HG02943 (cell line): ENCODE results near the gene AVP.

Experiments used
- ATAC-seq: cut with Tn5 transposase; IDR thresholded peaks from one replicate; pipeline ENCODE4 v1.9.1; 2021; ENCODE audit warnings: mild to moderate bottlenecking, low read depth, moderate library complexity; ENCODE audit not compliant: unreplicated experiment

AVP gene

DNA sequence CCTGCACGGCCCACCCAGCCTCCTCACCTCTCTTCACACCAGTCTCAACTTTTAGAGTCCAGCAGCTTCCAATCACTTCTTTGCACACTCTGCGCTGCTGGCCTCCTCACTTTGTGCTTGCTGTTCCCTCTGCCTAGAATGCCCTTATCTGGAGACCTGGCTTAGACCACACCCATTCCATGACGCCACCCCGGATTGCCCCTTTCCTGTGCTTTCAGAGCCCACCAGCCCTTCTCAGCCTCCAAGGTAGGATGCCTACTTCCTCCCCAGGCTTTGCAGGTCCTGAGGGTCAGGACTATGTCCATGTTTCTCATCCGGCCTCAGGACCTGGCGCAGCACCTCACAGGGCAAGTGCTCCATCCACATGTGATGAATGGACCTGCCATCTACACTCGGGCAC lies 27.0 kb upstream of the AVP start:
- ATAC-seq: no peak

GRCh38 chr20:3109350-3110302 lies 25.1 kb upstream of the AVP start:
- ATAC-seq: no peak

- no peak for ATAC-seq
Observed at GRCh38 chr20:3107464-3108025, 23.0 kb upstream of the AVP start.

- ATAC-seq: no peak
Observed at GRCh38 chr20:3106658-3107463, 22.3 kb upstream of the AVP start.

DNA sequence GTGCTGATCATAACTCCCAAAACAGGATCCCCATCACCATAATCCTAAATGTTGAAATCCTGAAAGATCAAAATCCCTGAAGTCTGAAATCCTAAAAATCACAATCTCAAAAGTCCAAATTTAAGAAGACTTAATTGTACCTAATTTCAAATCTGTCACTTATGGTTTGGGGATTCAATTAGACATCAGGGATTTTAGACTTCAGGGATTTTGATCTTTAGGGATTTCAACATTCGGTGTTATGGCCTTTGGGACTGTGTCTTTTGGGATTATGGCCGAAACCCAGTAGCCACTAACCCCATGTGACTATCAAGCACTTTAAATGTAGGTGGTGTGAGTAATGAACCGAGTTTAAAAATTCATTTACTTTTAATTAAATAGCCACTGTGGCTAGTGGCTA lies 21.7 kb upstream of the AVP start:
- ATAC-seq: no peak

DNA sequence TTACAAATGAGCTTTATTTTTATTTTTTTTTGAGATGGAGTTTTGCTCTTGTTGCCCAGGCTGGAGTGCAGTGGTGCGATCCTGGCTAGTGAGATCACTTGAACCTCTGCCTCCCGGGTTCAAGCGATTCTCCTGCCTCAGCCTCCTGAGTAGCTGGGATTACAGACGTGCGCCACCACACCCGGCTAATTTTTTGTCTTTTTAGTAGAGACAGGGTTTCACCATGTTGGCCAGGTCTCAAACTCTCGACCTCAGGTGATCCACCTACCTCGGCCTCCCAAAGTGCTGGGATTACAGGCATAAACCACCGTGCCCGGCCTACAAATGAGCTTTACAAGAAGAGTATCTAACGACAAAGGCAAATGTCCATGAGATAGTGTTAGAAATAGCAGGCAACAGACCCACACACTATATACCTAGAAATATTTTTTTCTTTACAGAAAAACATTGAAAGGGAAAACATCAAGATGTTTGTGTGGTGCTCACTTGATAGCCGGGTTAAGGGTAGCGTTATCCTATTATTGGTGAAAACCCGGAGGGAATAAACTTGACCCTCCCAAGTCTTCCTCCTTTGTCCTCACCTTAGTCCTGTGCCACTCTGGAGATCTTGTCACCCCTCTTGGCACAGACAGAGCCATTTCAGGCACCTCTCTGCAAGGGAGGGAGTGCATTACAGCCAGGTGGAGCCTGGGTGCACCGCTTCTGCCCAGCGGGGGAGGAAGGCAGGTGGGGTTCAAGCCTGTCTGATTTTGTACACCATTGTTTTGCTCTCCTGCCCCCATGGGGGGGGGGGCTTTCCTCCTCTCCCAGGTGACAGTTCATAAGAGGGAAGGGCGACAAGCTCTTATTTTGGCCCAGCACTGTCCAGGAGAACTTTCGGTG lies 21.0 kb upstream of the AVP start:
- ATAC-seq: no peak

- ATAC-seq: no peak
Observed at GRCh38 chr20:3103369-3104032, 19.0 kb upstream of the AVP start.

DNA sequence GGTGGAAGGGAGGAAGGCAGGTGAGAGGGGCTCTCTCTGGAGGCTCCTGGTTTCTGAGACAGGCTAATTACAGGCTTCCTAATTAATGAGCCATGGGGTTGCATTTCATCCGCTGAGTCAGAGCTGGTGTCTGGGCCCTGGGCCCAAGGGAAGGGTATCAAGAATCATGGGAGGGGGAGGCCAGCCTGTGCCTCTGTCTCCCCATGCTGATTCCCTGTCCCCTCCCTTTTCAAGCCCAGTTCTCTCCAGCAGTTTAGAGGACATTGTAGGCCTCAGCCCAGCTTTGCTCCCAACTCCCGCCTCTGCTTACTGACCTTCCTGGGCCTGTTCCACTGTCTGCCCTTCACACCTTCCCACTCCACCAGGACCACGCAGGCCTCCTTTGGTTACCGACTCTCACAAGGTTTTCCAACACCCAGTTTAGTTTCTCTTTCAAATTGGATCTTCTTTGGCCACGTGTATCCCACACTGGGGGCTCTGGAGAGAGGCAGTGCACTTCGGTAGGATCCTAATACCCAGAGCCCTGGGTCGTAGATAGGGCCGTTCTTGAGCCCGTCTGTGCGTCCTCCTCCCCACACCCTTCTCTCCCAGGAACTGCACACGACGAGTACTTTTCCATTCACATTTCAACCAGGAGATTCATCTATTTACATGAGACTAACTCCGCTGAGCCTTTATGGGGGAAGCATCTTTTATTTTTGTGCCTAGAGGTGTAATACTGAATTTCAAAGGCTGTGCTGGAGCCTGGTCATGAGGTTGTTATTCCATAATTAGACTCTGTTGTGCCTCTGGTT lies 18.2 kb upstream of the AVP start:
- no peak for ATAC-seq

GRCh38 chr20:3101737-3102574 lies 17.4 kb upstream of the AVP start:
- ATAC-seq: no peak

DNA sequence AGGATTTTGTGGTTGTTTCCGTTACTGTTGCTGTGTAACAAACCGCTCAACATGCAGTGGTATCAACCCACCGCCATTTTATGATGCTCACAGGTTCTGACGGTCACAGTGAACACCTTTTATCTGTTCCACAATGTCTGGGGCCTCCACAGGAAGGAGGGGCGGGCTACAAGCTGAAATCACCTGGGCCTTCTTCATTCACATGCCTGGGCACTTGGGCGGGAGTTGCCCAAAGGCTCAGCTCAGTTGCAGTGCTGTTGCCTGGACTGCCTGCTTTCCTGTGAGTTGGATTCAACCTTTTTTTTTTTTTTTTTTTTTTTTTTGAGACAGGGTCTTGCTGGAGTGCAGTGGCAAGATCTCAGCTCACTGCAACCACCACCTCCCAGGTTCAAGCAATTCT lies 16.7 kb upstream of the AVP start:
- ATAC-seq: no peak

DNA sequence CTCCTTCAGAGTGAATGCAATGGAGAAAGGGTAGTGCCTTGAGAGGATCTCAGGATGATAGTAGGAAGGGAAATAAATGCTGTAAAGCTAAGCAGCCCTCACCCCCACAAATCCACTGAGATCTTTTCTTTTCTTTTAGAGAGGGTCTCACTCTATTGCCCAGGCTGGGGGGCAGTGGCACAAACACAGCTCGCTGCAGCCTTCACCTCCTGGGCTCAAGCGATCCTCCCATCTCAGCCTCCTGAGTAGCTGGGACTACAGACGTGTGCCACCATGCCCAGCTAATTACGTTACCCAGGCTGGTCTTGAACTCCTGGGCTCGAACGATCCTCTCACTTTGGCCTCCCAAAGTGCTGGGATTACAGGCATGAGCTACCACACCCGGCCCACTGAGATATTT lies 16.0 kb upstream of the AVP start:
- ATAC-seq: no peak

GRCh38 chr20:3094848-3095629 lies 10.5 kb upstream of the AVP start:
- ATAC-seq: no peak

GRCh38 chr20:3093861-3094361 lies 9.4 kb upstream of the AVP start:
- no peak for ATAC-seq

DNA sequence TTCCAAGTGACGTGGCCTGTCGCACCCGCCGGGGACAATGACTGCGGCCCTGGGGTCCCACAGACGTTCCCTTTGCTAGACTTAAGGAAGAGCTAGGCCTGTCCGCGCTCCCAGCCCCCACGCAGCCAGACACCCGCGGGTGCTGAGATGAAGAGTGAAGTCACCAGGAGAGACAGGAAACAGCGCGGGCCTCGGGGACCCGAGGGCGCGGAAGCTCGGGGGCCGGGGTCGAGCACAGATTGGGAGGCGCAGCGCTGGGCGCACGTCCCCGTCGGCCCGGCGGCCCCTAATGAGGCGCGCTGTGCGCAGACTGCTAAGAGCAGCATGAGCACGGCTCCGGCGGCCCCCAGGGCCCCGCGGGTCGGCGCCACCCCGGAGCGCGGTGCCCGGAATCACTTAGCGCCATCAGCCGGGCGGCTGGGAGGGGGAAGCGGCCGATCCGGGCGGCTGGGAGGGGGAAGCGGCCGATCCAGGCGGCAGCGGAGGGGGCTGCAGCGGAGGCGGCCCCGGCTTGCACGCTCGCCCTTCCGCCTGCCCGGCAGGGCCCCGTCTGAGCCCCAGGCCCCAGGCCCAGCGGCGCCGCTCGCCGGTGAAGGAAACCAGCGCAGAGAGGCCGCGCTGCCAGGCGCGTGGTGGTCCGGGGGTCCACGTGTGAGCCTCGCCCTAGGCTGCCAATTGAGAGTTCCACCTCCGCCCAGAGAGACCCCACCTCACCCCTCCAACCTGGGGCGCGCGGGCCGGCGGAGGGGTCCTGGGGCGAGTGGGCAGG lies 8.3 kb upstream of the AVP start:
- no peak for ATAC-seq

- no peak for ATAC-seq
Observed at GRCh38 chr20:3090565-3090964, 6.0 kb upstream of the AVP start.

- ATAC-seq: no peak
Observed at GRCh38 chr20:3088031-3088430, 3.5 kb upstream of the AVP start.
